Measurements from ENCODE around the gene TMPO. TPM values are rescaled to one million over a fixed set of nuclear protein-coding genes. Genes with fewer than 3 reads are reported as not detected.

TMPO gene, protein sequence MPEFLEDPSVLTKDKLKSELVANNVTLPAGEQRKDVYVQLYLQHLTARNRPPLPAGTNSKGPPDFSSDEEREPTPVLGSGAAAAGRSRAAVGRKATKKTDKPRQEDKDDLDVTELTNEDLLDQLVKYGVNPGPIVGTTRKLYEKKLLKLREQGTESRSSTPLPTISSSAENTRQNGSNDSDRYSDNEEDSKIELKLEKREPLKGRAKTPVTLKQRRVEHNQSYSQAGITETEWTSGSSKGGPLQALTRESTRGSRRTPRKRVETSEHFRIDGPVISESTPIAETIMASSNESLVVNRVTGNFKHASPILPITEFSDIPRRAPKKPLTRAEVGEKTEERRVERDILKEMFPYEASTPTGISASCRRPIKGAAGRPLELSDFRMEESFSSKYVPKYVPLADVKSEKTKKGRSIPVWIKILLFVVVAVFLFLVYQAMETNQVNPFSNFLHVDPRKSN
- 55.5 TPM for total RNA-seq
- 13.9 TPM for polyA plus RNA-seq (ENCODE audit: insufficient read depth, low read depth, low replicate concordance)
- long read RNA-seq, donor 1, full-length matches to known transcripts = 21 of 32 reads
- long read RNA-seq, donor 1, partial matches to known transcripts = 6 of 32 reads
- long read RNA-seq, donor 1, other reads (novel, unspliced or antisense) = 5 of 32 reads
- long read RNA-seq, donor 2, full-length matches to known transcripts = 29 of 44 reads
- long read RNA-seq, donor 2, partial matches to known transcripts = 15 of 44 reads
- long read RNA-seq, donor 2, other reads (novel, unspliced or antisense) = 0 of 44 reads
- long read RNA-seq, donor 3, full-length matches to known transcripts = 30 of 37 reads
- long read RNA-seq, donor 3, partial matches to known transcripts = 7 of 37 reads
- long read RNA-seq, donor 3, other reads (novel, unspliced or antisense) = 0 of 37 reads
- long read RNA-seq, donor 4, full-length matches to known transcripts = 36 of 36 reads
- long read RNA-seq, donor 4, partial matches to known transcripts = 0 of 36 reads
- long read RNA-seq, donor 4, other reads (novel, unspliced or antisense) = 0 of 36 reads
- long read RNA-seq, donor 5, full-length matches to known transcripts = 1 of 1 reads
- long read RNA-seq, donor 5, partial matches to known transcripts = 0 of 1 reads
- long read RNA-seq, donor 5, other reads (novel, unspliced or antisense) = 0 of 1 reads
- long read RNA-seq, donor 6, full-length matches to known transcripts = 19 of 19 reads
- long read RNA-seq, donor 6, partial matches to known transcripts = 0 of 19 reads
- long read RNA-seq, donor 6, other reads (novel, unspliced or antisense) = 0 of 19 reads
- long read RNA-seq, donor 7, full-length matches to known transcripts = 20 of 30 reads
- long read RNA-seq, donor 7, partial matches to known transcripts = 4 of 30 reads
- long read RNA-seq, donor 7, other reads (novel, unspliced or antisense) = 6 of 30 reads
- long read RNA-seq, donor 8, full-length matches to known transcripts = 24 of 39 reads
- long read RNA-seq, donor 8, partial matches to known transcripts = 15 of 39 reads
- long read RNA-seq, donor 8, other reads (novel, unspliced or antisense) = 0 of 39 reads
- long read RNA-seq, donor 9, full-length matches to known transcripts = 14 of 92 reads
- long read RNA-seq, donor 9, partial matches to known transcripts = 78 of 92 reads
- long read RNA-seq, donor 9, other reads (novel, unspliced or antisense) = 0 of 92 reads
- long read RNA-seq, donor 10, full-length matches to known transcripts = 27 of 36 reads
- long read RNA-seq, donor 10, partial matches to known transcripts = 9 of 36 reads
- long read RNA-seq, donor 10, other reads (novel, unspliced or antisense) = 0 of 36 reads

DNA sequence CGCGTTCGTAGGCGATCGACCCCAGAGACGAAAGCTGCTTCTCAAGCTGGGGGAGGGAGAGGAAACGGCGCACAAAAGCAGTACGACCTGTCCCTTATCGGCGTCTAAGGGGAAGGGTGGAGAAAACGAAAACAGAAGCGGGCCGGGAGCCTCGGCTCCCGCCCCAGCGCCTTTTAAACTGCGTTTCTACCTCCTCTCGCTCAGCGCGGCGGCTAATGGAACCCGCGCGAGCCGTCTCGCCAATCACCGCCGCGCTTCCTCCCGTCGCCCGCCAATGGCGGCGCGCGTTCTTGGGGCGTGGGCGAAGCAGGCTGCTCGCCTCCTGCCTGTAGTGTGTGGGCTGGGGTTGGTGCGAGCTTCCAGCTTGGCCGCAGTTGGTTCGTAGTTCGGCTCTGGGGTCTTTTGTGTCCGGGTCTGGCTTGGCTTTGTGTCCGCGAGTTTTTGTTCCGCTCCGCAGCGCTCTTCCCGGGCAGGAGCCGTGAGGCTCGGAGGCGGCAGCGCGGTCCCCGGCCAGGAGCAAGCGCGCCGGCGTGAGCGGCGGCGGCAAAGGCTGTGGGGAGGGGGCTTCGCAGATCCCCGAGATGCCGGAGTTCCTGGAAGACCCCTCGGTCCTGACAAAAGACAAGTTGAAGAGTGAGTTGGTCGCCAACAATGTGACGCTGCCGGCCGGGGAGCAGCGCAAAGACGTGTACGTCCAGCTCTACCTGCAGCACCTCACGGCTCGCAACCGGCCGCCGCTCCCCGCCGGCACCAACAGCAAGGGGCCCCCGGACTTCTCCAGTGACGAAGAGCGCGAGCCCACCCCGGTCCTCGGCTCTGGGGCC, at the start of gene TMPO:
Gene TMPO (plus strand): TSS at position 304 of the 824 bp plus-strand sequence. CDS start 278 bp downstream, at position 582.
- H3K9me3 ChIP-seq (ENCODE audit: control insufficient read depth in 2 of 3, insufficient read depth in 1 of 3, low read length in 3 of 3) = no peaks in the 10 kb centered on the region
- peak within 1 kb of the TSS; percentile 92 to 98 for H3K27ac ChIP-seq (ENCODE audit: low read depth in 2 of 2, low read length in 2 of 2)
- no peaks in the 10 kb centered on the region for H3K36me3 ChIP-seq (ENCODE audit: control insufficient read depth in 2 of 3, insufficient read depth in 3 of 3, low read length in 3 of 3)
- no peaks in the 10 kb centered on the region for H3K27me3 ChIP-seq (ENCODE audit: control insufficient read depth, insufficient read depth, low read length)
- peak; percentile 95 to 98 (median 97) for DNase-seq
- FAIRE-seq = no peak
- H3K4me1 ChIP-seq (ENCODE audit: control insufficient read depth in 2 of 3, insufficient read depth in 2 of 3, low read depth in 1 of 3, low read length in 3 of 3) = peaks cover 0 to 8% (median 5%) of the 10 kb centered on the region in 3 donors
- intact Hi-C loops (cut with DNase I) = no loop called here
- no peak for TF ChIP-seq CTCF (IDR thresholded peaks at IDR 0.05; ENCODE audit: borderline replicate concordance, extremely low read depth, insufficient read depth)
- H3K4me3 ChIP-seq (ENCODE audit: low read length in 3 of 3) = peak within 1 kb of the TSS; percentile 93 to 99 (median 94)
- H3K9ac ChIP-seq (ENCODE audit: low read length in 3 of 3) = peak within 1 kb of the TSS; percentile 96 to 99 (median 99)

- no peak for FAIRE-seq
Observed at GRCh38 chr12:98465950-98466602, 49.3 kb upstream of the TMPO start.

More at GRCh38 chr12:98465950-98466602, 49.3 kb upstream of the TMPO start:
- Histone ChIP-seq H3K4me1 (ENCODE audit: control insufficient read depth in 2 of 3, insufficient read depth in 2 of 3, low read depth in 1 of 3, low read length in 3 of 3) (no peaks in the 10 kb centered on the region), H3K27me3 (ENCODE audit: control insufficient read depth, insufficient read depth, low read length) (no peaks in the 10 kb centered on the region), H3K36me3 (ENCODE audit: control insufficient read depth in 2 of 3, insufficient read depth in 3 of 3, low read length in 3 of 3) (no peaks in the 10 kb centered on the region), H3K9me3 (ENCODE audit: control insufficient read depth in 2 of 3, insufficient read depth in 1 of 3, low read length in 3 of 3) (no peaks in the 10 kb centered on the region), H3K4me3 (ENCODE audit: low read length in 3 of 3) (no peak overlapping the region), H3K27ac (ENCODE audit: low read depth in 2 of 2, low read length in 2 of 2) (no peak overlapping the region), H3K9ac (ENCODE audit: low read length in 3 of 3) (no peak overlapping the region)
- DNase-seq = no peak
- TF ChIP-seq CTCF (IDR thresholded peaks at IDR 0.05; ENCODE audit: borderline replicate concordance, extremely low read depth, insufficient read depth) = no peak
- intact Hi-C loops (cut with DNase I) = no loop called here
